C4-2B (cell line): ENCODE results near the gene XCL2.

Experiments used
- ZFX ChIP-seq: fragments of 450-650 bp; IDR thresholded peaks from 2 replicates; pipeline ENCODE4 v1.6.1; 2017
- TF ChIP-seq, protein P1 (sequence below): fragments of 450-650 bp; conservative IDR thresholded peaks from 2 replicates; pipeline ENCODE4 v1.5.1; 2017; ENCODE audit warnings: mild to moderate bottlenecking

DNA sequence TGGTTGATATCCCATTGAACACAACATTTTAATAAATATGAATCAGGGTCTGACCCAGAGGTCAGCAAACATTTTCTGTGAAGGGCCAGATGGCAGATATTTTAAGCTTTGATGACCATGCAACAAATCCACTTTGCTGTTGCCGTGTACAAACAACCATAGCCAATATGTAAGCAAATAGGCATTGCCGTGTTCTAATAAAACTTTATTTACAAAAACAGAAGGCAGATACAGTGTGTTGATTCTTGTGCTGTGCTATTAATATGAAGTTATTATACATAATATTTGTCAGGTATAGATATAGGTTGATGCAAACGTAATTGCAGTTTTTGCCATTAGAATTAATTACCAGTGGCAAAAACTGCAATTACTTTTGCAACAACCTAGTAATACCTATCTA, 23.8 kb upstream of the XCL2 start:
- TF ChIP-seq, protein P1, sequence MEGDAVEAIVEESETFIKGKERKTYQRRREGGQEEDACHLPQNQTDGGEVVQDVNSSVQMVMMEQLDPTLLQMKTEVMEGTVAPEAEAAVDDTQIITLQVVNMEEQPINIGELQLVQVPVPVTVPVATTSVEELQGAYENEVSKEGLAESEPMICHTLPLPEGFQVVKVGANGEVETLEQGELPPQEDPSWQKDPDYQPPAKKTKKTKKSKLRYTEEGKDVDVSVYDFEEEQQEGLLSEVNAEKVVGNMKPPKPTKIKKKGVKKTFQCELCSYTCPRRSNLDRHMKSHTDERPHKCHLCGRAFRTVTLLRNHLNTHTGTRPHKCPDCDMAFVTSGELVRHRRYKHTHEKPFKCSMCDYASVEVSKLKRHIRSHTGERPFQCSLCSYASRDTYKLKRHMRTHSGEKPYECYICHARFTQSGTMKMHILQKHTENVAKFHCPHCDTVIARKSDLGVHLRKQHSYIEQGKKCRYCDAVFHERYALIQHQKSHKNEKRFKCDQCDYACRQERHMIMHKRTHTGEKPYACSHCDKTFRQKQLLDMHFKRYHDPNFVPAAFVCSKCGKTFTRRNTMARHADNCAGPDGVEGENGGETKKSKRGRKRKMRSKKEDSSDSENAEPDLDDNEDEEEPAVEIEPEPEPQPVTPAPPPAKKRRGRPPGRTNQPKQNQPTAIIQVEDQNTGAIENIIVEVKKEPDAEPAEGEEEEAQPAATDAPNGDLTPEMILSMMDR: no peak
- no peak for TF ChIP-seq ZFX
